ENCODE measurements around the gene RPE65.

- no peak for TF ChIP-seq CTCF (conservative IDR thresholded peaks at IDR 0.05 in 1 of 2, IDR thresholded peaks at IDR 0.05 in 1 of 2; ENCODE audit: low read depth in 1 of 2, low read length in 2 of 2)
- no peak for TF ChIP-seq EZH2 (IDR thresholded peaks at IDR 0.05; ENCODE audit: low read length, missing control alignments)
Observed at GRCh38 chr1:68456202-68456601, 6.4 kb upstream of the RPE65 start.

Measured in fibroblast of lung (primary cell).